Liver (tissue), 3 donors: ENCODE data around the gene AKT2.

Experiments
- EGR1 ChIP-seq, 2 donors: IDR thresholded peaks; 2 replicates each; pipeline ENCODE4 v1.6.1; 2016 to 2018; ENCODE audit warnings: antibody characterized with exemption in 2 of 2, low read depth in 2 of 2
- FOXA1 ChIP-seq: IDR thresholded peaks from 2 replicates; pipeline ENCODE4 v1.6.1; 2016; ENCODE audit warnings: antibody characterized with exemption
- HNF4G ChIP-seq: IDR thresholded peaks from 2 replicates; pipeline ENCODE4 v1.6.1; 2016; ENCODE audit warnings: antibody characterized with exemption
- JUND ChIP-seq, 2 donors: IDR thresholded peaks; 2 replicates each; pipeline ENCODE4 v1.6.1; 2016; ENCODE audit warnings: antibody characterized with exemption in 2 of 2
- MAX ChIP-seq: IDR thresholded peaks from 2 replicates; pipeline ENCODE4 v1.6.1; 2016; ENCODE audit warnings: antibody characterized with exemption
- NR2F2 ChIP-seq: IDR thresholded peaks from 2 replicates; pipeline ENCODE4 v1.6.1; 2016; ENCODE audit warnings: antibody characterized with exemption
- RAD21 ChIP-seq, 2 donors: IDR thresholded peaks; 2 replicates each; pipeline ENCODE4 v1.6.1; 2016; ENCODE audit warnings: antibody characterized with exemption in 2 of 2, mild to moderate bottlenecking in 2 of 2
- TAF1 ChIP-seq: conservative IDR thresholded peaks from 2 replicates; pipeline ENCODE4 v1.6.1; 2016; ENCODE audit warnings: antibody characterized with exemption, mild to moderate bottlenecking
- YY1 ChIP-seq: IDR thresholded peaks from 2 replicates; pipeline ENCODE4 v1.6.1; 2016; ENCODE audit warnings: antibody characterized with exemption, mild to moderate bottlenecking
- ZBTB33 ChIP-seq: IDR thresholded peaks from 2 replicates; pipeline ENCODE4 v1.6.1; 2016; ENCODE audit warnings: antibody characterized with exemption
- TF ChIP-seq, protein P1 (sequence below): fragments of 150-350 bp; IDR thresholded peaks from 2 replicates; pipeline ENCODE4 v1.5.1; 2017; ENCODE audit warnings: improper control_type of control experiment, low read depth, low read length; ENCODE audit not compliant: missing input control
- TF ChIP-seq, protein P2 (sequence below): IDR thresholded peaks from 2 replicates; pipeline ENCODE4 v1.6.1; 2016; ENCODE audit warnings: antibody characterized with exemption
- TF ChIP-seq, protein P3 (sequence below): IDR thresholded peaks from 2 replicates; pipeline ENCODE4 v1.6.1; 2016; ENCODE audit warnings: antibody characterized with exemption, mild to moderate bottlenecking
- donor health status: healthy.
- donor health status: healthy.

DNA sequence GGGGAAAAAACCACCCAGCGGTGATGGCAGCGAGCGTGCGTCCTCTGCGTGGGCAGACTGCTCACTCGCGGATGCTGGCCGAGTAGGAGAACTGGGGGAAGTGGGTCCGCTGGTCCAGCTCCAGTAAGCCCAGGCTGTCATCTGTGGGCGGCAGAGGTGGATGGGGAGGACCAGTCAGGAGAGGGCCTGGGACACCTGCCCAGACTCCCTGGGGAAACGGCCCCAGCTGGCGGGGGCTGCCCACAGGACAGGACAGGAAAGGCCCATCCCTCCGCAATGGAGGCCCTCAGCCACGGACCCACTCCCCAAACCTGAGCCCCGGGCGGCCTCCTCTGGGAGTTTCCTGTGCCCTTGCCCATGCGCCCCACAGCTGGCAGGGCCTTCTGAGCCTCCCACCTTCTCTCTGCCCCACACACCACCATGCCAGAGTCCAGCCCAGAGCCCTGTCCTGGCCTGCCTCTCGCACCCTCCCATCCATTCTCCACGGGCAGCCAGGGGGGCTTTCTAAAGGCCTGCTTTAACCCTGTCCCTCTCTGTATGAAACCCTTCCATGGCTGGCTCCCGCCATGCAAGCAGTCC, 51.2 kb downstream of the AKT2 start:
- TF ChIP-seq, protein P1, sequence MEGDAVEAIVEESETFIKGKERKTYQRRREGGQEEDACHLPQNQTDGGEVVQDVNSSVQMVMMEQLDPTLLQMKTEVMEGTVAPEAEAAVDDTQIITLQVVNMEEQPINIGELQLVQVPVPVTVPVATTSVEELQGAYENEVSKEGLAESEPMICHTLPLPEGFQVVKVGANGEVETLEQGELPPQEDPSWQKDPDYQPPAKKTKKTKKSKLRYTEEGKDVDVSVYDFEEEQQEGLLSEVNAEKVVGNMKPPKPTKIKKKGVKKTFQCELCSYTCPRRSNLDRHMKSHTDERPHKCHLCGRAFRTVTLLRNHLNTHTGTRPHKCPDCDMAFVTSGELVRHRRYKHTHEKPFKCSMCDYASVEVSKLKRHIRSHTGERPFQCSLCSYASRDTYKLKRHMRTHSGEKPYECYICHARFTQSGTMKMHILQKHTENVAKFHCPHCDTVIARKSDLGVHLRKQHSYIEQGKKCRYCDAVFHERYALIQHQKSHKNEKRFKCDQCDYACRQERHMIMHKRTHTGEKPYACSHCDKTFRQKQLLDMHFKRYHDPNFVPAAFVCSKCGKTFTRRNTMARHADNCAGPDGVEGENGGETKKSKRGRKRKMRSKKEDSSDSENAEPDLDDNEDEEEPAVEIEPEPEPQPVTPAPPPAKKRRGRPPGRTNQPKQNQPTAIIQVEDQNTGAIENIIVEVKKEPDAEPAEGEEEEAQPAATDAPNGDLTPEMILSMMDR, result no peak
- TF ChIP-seq MAX, result no peak
- no peak for TF ChIP-seq YY1
- no peak for TF ChIP-seq JUND (IDR thresholded peaks at IDR 0.05)
- TF ChIP-seq ZBTB33, result no peak
- TF ChIP-seq, protein P2, sequence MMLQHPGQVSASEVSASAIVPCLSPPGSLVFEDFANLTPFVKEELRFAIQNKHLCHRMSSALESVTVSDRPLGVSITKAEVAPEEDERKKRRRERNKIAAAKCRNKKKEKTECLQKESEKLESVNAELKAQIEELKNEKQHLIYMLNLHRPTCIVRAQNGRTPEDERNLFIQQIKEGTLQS, result no peak
- no peak for TF ChIP-seq RAD21 (IDR thresholded peaks at IDR 0.05)
- TF ChIP-seq, protein P3, sequence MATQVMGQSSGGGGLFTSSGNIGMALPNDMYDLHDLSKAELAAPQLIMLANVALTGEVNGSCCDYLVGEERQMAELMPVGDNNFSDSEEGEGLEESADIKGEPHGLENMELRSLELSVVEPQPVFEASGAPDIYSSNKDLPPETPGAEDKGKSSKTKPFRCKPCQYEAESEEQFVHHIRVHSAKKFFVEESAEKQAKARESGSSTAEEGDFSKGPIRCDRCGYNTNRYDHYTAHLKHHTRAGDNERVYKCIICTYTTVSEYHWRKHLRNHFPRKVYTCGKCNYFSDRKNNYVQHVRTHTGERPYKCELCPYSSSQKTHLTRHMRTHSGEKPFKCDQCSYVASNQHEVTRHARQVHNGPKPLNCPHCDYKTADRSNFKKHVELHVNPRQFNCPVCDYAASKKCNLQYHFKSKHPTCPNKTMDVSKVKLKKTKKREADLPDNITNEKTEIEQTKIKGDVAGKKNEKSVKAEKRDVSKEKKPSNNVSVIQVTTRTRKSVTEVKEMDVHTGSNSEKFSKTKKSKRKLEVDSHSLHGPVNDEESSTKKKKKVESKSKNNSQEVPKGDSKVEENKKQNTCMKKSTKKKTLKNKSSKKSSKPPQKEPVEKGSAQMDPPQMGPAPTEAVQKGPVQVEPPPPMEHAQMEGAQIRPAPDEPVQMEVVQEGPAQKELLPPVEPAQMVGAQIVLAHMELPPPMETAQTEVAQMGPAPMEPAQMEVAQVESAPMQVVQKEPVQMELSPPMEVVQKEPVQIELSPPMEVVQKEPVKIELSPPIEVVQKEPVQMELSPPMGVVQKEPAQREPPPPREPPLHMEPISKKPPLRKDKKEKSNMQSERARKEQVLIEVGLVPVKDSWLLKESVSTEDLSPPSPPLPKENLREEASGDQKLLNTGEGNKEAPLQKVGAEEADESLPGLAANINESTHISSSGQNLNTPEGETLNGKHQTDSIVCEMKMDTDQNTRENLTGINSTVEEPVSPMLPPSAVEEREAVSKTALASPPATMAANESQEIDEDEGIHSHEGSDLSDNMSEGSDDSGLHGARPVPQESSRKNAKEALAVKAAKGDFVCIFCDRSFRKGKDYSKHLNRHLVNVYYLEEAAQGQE, result no peak
- no peak for TF ChIP-seq FOXA1
- no peak for TF ChIP-seq TAF1
- TF ChIP-seq EGR1 (IDR thresholded peaks at IDR 0.05; ENCODE audit: low read depth in 2 of 2), result no peak
- no peak for TF ChIP-seq HNF4G
- TF ChIP-seq NR2F2, result no peak
